ENCODE measurements around the gene PRKCQ.
A peak's percentile ranks its signal among the peaks of the same experiment; 100 is the strongest.

Gene PRKCQ

GRCh38 chr10:6565588-6565987 lies 14.5 kb downstream of the PRKCQ start:
- DNase-seq: no peak

DNA sequence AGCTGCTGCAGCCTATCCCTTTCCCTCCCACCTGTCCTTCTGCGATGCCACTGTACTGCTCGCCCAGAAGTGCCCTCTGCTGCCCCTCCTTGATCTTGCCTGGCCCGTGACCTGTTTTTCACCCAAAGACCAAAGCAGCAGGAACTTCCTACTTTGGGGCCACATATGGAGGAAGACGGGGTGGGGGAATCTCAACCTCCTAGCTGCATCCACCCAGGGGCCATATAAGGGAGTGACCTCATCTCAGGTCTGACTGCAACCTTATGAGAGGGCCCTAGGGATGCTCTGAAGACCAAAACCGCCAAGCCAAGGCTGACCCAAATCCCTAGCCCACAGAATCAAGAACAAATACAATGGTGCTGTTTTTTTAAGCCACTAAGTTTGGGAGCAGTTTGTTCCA lies 15.7 kb downstream of the PRKCQ start:
- DNase-seq: no peak

DNA sequence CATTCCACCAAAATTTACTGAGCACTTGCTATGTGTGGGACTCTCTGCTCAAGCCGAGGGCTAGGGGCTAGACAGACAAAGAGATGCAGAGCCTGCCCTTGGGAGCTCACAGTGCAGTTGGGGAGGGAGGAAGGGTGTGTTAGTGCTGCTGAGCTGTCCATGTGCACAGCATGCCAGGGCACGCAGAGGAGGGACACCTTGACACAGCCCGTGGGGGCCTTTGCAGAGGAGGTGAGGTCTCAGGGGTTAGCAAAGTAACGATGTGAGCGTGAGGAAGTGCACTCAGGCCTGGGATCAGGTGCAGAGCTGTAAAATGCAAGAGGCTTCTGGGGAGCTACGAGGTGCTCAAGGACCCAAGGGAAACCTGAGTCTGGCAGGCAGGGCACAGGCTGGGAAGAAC lies 16.3 kb downstream of the PRKCQ start:
- DNase-seq: no peak

GRCh38 chr10:6563075-6563474 lies 17.0 kb downstream of the PRKCQ start:
- DNase-seq: peak; percentile 48

- no peak for DNase-seq
These were observed 17.9 kb downstream of the PRKCQ start for GRCh38 chr10:6562221-6562620.

- DNase-seq: no peak
These were observed 18.5 kb downstream of the PRKCQ start for GRCh38 chr10:6561552-6561951.

- no peak for DNase-seq
These were observed 21.2 kb downstream of the PRKCQ start for GRCh38 chr10:6558759-6559461.

GRCh38 chr10:6558272-6558671 lies 21.8 kb downstream of the PRKCQ start:
- peak; percentile 71 for DNase-seq

DNA sequence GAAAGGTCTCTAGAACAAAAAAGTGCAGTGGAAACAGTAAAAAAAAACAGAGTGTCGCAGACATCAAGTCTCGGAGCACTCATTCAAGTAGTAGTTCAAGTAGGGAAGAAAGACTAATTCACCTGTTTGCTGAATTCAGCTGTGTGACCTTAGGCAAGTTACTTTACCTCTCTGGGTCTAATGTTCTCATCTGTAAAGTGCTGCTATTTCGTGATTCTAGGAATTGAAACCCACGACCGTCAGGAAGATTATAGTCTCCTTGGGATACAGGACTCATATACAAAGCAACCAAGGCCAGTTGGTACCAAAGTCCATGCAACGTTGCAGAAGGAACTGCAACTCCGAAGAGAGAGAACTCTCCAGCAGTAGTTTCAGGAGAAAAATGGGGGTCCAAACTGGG lies 26.1 kb downstream of the PRKCQ start:
- no peak for DNase-seq

DNA sequence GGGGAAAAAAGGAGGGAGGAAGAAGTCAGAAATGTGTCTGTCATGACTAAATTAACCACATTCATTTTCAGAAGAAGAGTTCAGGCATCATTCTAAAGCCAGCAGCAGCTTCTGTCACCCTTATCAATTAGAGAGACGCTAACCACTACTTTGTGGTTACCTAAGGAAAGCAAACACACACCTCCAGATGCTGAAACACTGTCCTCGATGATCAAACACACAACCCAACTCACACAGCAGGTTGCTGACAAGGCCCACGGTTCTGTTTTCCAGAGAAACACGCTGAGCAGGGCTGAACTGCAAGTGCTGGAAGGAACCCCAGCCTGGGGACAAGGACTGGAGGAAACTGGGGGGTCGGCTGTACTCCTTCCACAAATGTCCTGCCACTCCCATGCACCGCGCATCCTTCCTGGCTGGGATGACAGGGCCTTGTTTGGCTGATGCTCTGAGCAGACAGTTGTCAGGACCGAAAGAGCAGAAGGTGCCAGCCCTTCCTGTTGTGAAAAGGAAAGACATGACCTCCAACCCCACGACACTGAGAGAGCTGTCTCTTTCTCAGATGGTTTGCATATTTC lies 36.6 kb downstream of the PRKCQ start:
- DNase-seq: peak; percentile 79

DNA sequence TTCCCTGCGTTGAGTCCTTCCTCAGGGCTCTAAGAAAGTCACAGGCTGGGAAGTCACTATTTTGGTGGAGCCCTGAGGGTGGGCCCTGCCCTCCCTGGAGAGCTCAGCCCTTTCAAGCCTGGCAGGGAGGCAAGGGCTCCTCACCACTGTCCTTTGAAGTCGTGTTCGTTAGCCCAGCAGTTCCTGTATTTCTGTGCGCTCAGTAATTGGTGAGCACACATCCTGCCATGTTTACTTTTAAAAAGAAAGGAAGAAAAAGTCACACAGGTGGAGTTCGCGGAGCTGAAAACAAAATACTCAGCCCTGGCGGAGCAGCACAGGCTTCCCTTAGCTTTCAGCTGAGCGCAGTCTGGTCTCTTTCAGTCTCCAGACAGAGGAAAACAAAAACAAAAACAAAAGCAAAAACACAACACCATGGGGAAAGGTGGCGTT lies 37.1 kb downstream of the PRKCQ start:
- DNase-seq: peak; percentile 72

DNA sequence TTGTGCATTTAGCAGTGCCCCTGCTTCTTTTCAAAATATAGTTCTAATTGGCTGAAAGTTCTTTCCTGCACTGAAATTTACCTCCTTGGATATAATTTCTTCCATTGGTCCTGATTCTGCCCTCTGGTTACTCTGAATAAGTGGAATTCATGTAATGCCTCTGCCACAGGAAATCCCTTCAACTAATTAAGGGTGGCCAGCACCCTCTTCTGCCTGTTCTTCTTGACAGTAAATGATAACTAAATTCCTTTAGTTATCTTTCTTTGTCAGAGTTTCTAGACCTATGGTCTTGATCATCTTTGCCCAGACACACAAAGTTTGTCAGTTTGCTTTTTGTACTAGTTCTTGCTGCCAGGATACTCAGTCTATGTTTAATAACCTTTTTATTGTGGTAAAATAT lies 40.2 kb downstream of the PRKCQ start:
- no peak for DNase-seq

- no peak for DNase-seq
These were observed 42.3 kb downstream of the PRKCQ start for GRCh38 chr10:6537770-6538169.

- DNase-seq: no peak
These were observed 44.0 kb downstream of the PRKCQ start for GRCh38 chr10:6536102-6536501.

DNA sequence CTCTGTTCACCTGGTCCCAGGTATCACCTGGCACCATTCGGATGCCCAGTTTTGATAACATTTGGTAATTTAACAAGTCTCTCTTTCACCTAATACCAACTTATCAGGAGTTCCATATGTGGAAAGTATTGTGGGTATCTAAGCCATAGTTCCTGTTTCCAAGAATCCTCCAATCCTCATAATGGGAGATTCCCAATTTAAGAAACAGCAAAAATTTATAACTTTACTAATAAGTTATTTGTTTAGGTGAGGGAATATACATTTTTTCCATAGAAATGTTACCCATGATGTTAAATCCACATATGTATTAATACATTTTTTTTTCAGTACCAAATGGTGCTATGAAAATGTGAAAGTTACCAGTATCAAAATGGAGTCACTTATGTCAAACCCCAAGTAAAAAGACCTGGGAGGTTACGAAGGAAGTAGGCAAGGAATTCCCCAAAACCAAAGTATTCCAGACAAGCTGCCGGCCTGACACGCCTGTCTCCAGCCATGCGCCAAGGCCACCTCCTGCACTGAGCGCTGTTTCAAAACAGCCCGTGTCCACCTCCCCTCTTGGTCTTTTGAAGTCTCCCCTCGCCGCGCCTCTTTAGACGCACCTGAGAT lies 44.8 kb downstream of the PRKCQ start:
- no peak for DNase-seq

GRCh38 chr10:6532321-6532720 lies 47.8 kb downstream of the PRKCQ start:
- DNase-seq: no peak

DNA sequence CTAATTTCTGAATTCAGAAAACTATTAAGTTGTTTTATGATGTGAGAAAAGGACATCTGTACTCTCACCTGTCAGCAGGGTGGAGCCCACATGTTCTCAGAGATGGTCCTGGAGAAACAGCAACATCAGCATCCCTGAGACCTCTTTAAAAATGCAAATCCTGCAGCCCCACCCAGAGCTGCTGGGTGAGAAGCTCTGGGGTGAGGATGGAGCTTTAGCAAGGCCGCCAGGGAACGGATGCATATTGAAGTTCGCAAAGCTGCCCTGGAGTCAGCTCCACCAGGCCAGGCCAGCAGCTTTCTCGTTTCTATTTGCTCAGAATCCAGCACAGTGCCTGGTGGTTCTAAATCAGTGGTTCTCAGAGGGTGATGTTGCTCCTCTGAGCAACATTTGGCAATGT lies 49.1 kb downstream of the PRKCQ start:
- DNase-seq: no peak

DNA sequence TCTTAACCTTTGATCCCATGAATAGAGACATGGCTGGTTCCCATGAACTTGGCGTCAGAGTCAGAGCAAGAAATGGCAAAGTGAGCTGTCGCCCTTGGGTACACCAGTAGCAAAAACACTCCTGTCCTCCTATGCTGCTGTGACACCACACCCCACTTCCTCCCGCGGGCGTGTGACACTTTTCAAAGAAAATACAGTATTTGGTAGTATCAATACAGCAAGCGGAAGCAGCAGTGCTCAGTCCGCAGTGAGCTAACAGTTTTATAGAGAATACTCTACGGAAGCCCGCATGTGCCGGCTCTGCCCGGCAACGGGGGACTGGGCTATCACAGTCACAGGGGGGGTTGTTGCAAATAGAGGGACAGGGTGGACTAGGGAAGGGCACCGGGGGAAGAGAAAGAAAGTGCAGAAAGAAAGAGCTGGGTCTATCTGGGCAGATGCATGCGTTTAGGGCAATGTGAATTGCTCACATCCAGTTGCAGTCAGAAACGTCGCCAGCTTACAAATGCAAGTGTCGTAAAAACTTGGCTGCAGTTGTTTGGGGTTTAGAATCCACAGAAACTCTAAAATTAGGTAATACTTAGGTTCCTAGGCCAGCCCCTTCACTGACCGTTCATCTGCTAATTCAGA lies 49.8 kb downstream of the PRKCQ start:
- peak; percentile 86 for DNase-seq

- DNase-seq: no peak
These were observed 51.7 kb downstream of the PRKCQ start for GRCh38 chr10:6528198-6528950.

- no peak for DNase-seq
These were observed 54.4 kb downstream of the PRKCQ start for GRCh38 chr10:6525599-6526165.

- DNase-seq: no peak
These were observed 57.8 kb downstream of the PRKCQ start for GRCh38 chr10:6522230-6522629.

DNA sequence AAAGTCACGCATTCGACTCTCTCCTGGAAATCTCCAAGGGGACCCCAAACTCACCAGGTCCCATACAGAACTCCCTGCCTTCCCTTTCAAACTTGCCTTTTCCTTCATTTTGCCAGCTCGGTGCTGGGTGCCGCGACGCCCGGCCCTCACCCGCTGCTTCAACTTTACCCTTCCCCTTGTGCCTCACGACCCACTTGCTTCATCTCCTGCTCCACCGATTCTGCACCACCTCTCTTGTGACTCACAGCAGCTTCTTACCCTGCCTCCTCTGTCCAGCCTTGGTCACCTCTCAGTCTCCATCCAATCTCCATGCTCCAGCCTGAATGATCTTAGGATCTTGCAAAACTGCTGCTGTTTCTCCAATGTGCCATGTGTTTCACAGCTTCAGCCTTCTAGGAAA lies 59.9 kb downstream of the PRKCQ start:
- DNase-seq: no peak

Data from CD4-positive, alpha-beta T cell treated with Interleukin-17A for 1 hour (primary cell).